ENCODE data around the gene FGF18. TPM values are rescaled to one million over a fixed set of nuclear protein-coding genes. Genes with fewer than 3 reads are reported as not detected.

The FGF18 gene
- total and polyA plus RNA-seq, 4 donors: 0.08 TPM; not detected in 3

DNA sequence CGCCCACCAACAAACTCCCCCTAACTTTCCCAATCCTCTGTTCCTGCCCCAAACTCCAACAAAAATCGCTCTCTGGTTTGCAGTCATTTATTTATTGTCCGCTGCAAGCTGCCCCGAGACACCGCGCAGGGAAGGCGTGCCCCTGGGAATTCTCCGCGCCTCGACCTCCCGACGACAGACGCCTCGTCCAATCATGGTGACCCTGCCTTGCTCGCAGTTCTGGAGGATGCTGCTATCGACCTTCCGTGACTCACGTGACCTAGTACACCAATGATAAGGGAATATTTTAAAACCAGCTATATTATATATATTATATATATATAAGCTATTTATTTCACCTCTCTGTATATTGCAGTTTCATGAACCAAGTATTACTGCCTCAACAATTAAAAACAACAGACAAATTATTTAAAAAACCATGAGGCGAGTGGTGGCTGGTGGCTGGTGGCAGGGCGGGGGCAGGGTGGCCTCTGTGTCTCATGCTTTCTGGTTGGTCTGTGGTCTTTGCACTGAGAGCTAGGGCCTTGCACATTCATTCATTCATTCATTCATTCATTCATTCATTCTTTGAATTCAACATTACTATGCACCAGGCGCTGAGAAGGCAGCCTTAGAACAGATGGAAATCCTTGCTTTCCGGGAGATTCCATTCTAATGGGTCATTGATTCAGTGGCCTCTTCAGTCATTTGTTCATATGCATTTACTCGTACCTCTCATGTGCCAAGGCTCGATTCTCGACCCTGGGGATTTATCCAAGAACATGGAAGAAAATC lies 37.9 kb downstream of the FGF18 start:
- Histone ChIP-seq H3K9ac (ENCODE audit: low read depth in 1 of 2, low read length in 2 of 2) (no peak overlapping the region), H3K27ac (ENCODE audit: low read depth in 1 of 2, low read length in 2 of 2) (no peak overlapping the region), H3K36me3 (ENCODE audit: control insufficient read depth in 4 of 4, insufficient read depth in 3 of 4, low read depth in 1 of 4, low read length in 3 of 4) (no peaks in the 10 kb centered on the region), H3K4me1 (ENCODE audit: control insufficient read depth in 4 of 4, insufficient read depth in 4 of 4, low read length in 3 of 4) (no peaks in the 10 kb centered on the region), H3K27me3 (ENCODE audit: control insufficient read depth in 4 of 4, insufficient read depth in 4 of 4, low read length in 3 of 4) (peaks cover 0 to 3% (median 0%) of the 10 kb centered on the region in 4 donors), H3K9me3 (ENCODE audit: control insufficient read depth in 4 of 4, low read length in 3 of 4) (no peaks in the 10 kb centered on the region), H3K4me3 (ENCODE audit: low read depth in 1 of 3, low read length in 3 of 3) (no peak overlapping the region)
- WGBS: 93% methylated on average over 25 of the region's 25 CpGs
- TF ChIP-seq ATF3 (IDR thresholded peaks at IDR 0.05) (no peak), HNF4A (conservative IDR thresholded peaks at IDR 0.05) (no peak), JUND (IDR thresholded peaks at IDR 0.05) (no peak), FOXA2 (IDR thresholded peaks at IDR 0.05) (no peak), GABPA (IDR thresholded peaks at IDR 0.05 in 1 of 2, conservative IDR thresholded peaks at IDR 0.05 in 1 of 2) (no peak), EGR1 (IDR thresholded peaks at IDR 0.05; ENCODE audit: low read depth in 2 of 2) (no peak), FOXA1 (IDR thresholded peaks at IDR 0.05) (no peak), RXRA (IDR thresholded peaks at IDR 0.05) (no peak)
- TF ChIP-seq, protein P1, sequence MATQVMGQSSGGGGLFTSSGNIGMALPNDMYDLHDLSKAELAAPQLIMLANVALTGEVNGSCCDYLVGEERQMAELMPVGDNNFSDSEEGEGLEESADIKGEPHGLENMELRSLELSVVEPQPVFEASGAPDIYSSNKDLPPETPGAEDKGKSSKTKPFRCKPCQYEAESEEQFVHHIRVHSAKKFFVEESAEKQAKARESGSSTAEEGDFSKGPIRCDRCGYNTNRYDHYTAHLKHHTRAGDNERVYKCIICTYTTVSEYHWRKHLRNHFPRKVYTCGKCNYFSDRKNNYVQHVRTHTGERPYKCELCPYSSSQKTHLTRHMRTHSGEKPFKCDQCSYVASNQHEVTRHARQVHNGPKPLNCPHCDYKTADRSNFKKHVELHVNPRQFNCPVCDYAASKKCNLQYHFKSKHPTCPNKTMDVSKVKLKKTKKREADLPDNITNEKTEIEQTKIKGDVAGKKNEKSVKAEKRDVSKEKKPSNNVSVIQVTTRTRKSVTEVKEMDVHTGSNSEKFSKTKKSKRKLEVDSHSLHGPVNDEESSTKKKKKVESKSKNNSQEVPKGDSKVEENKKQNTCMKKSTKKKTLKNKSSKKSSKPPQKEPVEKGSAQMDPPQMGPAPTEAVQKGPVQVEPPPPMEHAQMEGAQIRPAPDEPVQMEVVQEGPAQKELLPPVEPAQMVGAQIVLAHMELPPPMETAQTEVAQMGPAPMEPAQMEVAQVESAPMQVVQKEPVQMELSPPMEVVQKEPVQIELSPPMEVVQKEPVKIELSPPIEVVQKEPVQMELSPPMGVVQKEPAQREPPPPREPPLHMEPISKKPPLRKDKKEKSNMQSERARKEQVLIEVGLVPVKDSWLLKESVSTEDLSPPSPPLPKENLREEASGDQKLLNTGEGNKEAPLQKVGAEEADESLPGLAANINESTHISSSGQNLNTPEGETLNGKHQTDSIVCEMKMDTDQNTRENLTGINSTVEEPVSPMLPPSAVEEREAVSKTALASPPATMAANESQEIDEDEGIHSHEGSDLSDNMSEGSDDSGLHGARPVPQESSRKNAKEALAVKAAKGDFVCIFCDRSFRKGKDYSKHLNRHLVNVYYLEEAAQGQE (IDR thresholded peaks at IDR 0.05): no peak
- TF ChIP-seq, protein P2, sequence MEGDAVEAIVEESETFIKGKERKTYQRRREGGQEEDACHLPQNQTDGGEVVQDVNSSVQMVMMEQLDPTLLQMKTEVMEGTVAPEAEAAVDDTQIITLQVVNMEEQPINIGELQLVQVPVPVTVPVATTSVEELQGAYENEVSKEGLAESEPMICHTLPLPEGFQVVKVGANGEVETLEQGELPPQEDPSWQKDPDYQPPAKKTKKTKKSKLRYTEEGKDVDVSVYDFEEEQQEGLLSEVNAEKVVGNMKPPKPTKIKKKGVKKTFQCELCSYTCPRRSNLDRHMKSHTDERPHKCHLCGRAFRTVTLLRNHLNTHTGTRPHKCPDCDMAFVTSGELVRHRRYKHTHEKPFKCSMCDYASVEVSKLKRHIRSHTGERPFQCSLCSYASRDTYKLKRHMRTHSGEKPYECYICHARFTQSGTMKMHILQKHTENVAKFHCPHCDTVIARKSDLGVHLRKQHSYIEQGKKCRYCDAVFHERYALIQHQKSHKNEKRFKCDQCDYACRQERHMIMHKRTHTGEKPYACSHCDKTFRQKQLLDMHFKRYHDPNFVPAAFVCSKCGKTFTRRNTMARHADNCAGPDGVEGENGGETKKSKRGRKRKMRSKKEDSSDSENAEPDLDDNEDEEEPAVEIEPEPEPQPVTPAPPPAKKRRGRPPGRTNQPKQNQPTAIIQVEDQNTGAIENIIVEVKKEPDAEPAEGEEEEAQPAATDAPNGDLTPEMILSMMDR (IDR thresholded peaks at IDR 0.05; ENCODE audit: low read depth, low read length, missing input control): no peak
- TF ChIP-seq, protein P3, sequence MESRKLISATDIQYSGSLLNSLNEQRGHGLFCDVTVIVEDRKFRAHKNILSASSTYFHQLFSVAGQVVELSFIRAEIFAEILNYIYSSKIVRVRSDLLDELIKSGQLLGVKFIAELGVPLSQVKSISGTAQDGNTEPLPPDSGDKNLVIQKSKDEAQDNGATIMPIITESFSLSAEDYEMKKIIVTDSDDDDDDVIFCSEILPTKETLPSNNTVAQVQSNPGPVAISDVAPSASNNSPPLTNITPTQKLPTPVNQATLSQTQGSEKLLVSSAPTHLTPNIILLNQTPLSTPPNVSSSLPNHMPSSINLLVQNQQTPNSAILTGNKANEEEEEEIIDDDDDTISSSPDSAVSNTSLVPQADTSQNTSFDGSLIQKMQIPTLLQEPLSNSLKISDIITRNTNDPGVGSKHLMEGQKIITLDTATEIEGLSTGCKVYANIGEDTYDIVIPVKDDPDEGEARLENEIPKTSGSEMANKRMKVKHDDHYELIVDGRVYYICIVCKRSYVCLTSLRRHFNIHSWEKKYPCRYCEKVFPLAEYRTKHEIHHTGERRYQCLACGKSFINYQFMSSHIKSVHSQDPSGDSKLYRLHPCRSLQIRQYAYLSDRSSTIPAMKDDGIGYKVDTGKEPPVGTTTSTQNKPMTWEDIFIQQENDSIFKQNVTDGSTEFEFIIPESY (IDR thresholded peaks at IDR 0.05): no peak
- no peak for DNase-seq (ENCODE audit: low spot score)

GRCh38 chr5:171459839-171460238 lies 40.4 kb downstream of the FGF18 start:
- Histone ChIP-seq H3K27me3 (ENCODE audit: control insufficient read depth in 4 of 4, insufficient read depth in 4 of 4, low read length in 3 of 4) (peaks cover 0 to 3% (median 0%) of the 10 kb centered on the region in 4 donors), H3K9me3 (ENCODE audit: control insufficient read depth in 4 of 4, low read length in 3 of 4) (no peaks in the 10 kb centered on the region), H3K36me3 (ENCODE audit: control insufficient read depth in 4 of 4, insufficient read depth in 3 of 4, low read depth in 1 of 4, low read length in 3 of 4) (no peaks in the 10 kb centered on the region), H3K9ac (ENCODE audit: low read depth in 1 of 2, low read length in 2 of 2) (no peak overlapping the region), H3K4me1 (ENCODE audit: control insufficient read depth in 4 of 4, insufficient read depth in 4 of 4, low read length in 3 of 4) (no peaks in the 10 kb centered on the region), H3K27ac (ENCODE audit: low read depth in 1 of 2, low read length in 2 of 2) (no peak overlapping the region), H3K4me3 (ENCODE audit: low read depth in 1 of 3, low read length in 3 of 3) (no peak overlapping the region)
- 73% methylated on average over 6 of the region's 6 CpGs for WGBS
- DNase-seq (ENCODE audit: low spot score): no peak
- TF ChIP-seq NR2F2 (IDR thresholded peaks at IDR 0.05) (no peak), FOXA1 (IDR thresholded peaks at IDR 0.05) (no peak), RAD21 (IDR thresholded peaks at IDR 0.05) (no peak), GABPA (IDR thresholded peaks at IDR 0.05 in 1 of 2, conservative IDR thresholded peaks at IDR 0.05 in 1 of 2) (no peak), HNF4G (IDR thresholded peaks at IDR 0.05) (no peak), JUND (IDR thresholded peaks at IDR 0.05) (no peak), RXRA (IDR thresholded peaks at IDR 0.05) (no peak)
- TF ChIP-seq, protein P2 (IDR thresholded peaks at IDR 0.05; ENCODE audit: low read depth, low read length, missing input control): no peak
